IPS-15b (cell line): Measurements from ENCODE around the gene PDIA5.

Experiments used
- H3K27me3 ChIP-seq: one replicate; pipeline ENCODE4 v1.6.1; 2013; ENCODE audit warnings: low read length; ENCODE audit not compliant: control insufficient read depth, insufficient read depth
- H3K36me3 ChIP-seq: one replicate; pipeline ENCODE4 v1.6.1; 2013; ENCODE audit warnings: low read length; ENCODE audit not compliant: control insufficient read depth, insufficient read depth
- H3K4me1 ChIP-seq: one replicate; pipeline ENCODE4 v1.6.1; 2013; ENCODE audit warnings: mild to moderate bottlenecking, low read length; ENCODE audit not compliant: control insufficient read depth, insufficient read depth
- H3K4me3 ChIP-seq: one replicate; pipeline ENCODE4 v1.5.1; 2013; ENCODE audit warnings: low read depth, low read length
- H3K9ac ChIP-seq: one replicate; pipeline ENCODE4 v1.6.1; 2013; ENCODE audit warnings: low read depth, mild to moderate bottlenecking, low read length
- H3K9me3 ChIP-seq: one replicate; pipeline ENCODE4 v1.6.1; 2013; ENCODE audit warnings: mild to moderate bottlenecking, low read length; ENCODE audit not compliant: control insufficient read depth, insufficient read depth

PDIA5 gene

GRCh38 chr3:123027292-123028232 lies 39.3 kb upstream of the PDIA5 start, which contains the start of gene SEMA5B:
SEMA5B (minus strand) TSS chr3:123027763; CDS start chr3:122961263, 66,500 bp downstream.
- Histone ChIP-seq H3K36me3 (no peaks in the 10 kb centered on the region), H3K4me1 (peaks cover 10% of the 10 kb centered on the region), H3K9me3 (no peaks in the 10 kb centered on the region), H3K4me3 (peak within 1 kb of the TSS; percentile 70), H3K27me3 (peaks cover 58% of the 10 kb centered on the region), H3K9ac (peak within 1 kb of the TSS; percentile 58)

- Histone ChIP-seq H3K27me3 (peaks cover 53% of the 10 kb centered on the region), H3K9me3 (no peaks in the 10 kb centered on the region), H3K4me3 (peak overlapping the region; percentile 70), H3K9ac (peak overlapping the region; percentile 17), H3K36me3 (no peaks in the 10 kb centered on the region), H3K4me1 (peaks cover 10% of the 10 kb centered on the region)
Measured at GRCh38 chr3:123028233-123028828, 38.5 kb upstream of the PDIA5 start.

- H3K4me3 ChIP-seq = no peak overlapping the region
- no peaks in the 10 kb centered on the region for H3K9me3 ChIP-seq
- peaks cover 4% of the 10 kb centered on the region for H3K4me1 ChIP-seq
- H3K27me3 ChIP-seq = peaks cover 30% of the 10 kb centered on the region
- H3K9ac ChIP-seq = no peak overlapping the region
- H3K36me3 ChIP-seq = no peaks in the 10 kb centered on the region
Measured at GRCh38 chr3:123031051-123031450, 35.8 kb upstream of the PDIA5 start.

- Histone ChIP-seq H3K4me3 (no peak overlapping the region), H3K27me3 (peaks cover 30% of the 10 kb centered on the region), H3K36me3 (no peaks in the 10 kb centered on the region), H3K9me3 (no peaks in the 10 kb centered on the region), H3K9ac (no peak overlapping the region), H3K4me1 (peaks cover 4% of the 10 kb centered on the region)
Measured at GRCh38 chr3:123032057-123032456, 34.8 kb upstream of the PDIA5 start.

- Histone ChIP-seq H3K9ac (no peak overlapping the region), H3K36me3 (no peaks in the 10 kb centered on the region), H3K9me3 (no peaks in the 10 kb centered on the region), H3K4me3 (no peak overlapping the region), H3K27me3 (peaks cover 22% of the 10 kb centered on the region), H3K4me1 (no peaks in the 10 kb centered on the region)
Measured at GRCh38 chr3:123034120-123034519, 32.7 kb upstream of the PDIA5 start.

- Histone ChIP-seq H3K27me3 (peaks cover 13% of the 10 kb centered on the region), H3K36me3 (no peaks in the 10 kb centered on the region), H3K9me3 (no peaks in the 10 kb centered on the region), H3K9ac (no peak overlapping the region), H3K4me3 (no peak overlapping the region), H3K4me1 (no peaks in the 10 kb centered on the region)
Measured at GRCh38 chr3:123034996-123035395, 31.8 kb upstream of the PDIA5 start.

GRCh38 chr3:123036352-123037014 lies 30.3 kb upstream of the PDIA5 start:
- Histone ChIP-seq H3K36me3 (no peaks in the 10 kb centered on the region), H3K9ac (no peak overlapping the region), H3K27me3 (peaks cover 2% of the 10 kb centered on the region), H3K4me1 (no peaks in the 10 kb centered on the region), H3K4me3 (no peak overlapping the region), H3K9me3 (no peaks in the 10 kb centered on the region)

GRCh38 chr3:123037015-123037375 lies 29.8 kb upstream of the PDIA5 start:
- H3K9ac ChIP-seq = no peak overlapping the region
- no peaks in the 10 kb centered on the region for H3K36me3 ChIP-seq
- no peaks in the 10 kb centered on the region for H3K4me1 ChIP-seq
- H3K4me3 ChIP-seq = no peak overlapping the region
- no peaks in the 10 kb centered on the region for H3K9me3 ChIP-seq
- no peaks in the 10 kb centered on the region for H3K27me3 ChIP-seq

GRCh38 chr3:123038751-123039150 lies 28.1 kb upstream of the PDIA5 start:
- H3K36me3 ChIP-seq = no peaks in the 10 kb centered on the region
- H3K4me3 ChIP-seq = no peak overlapping the region
- no peaks in the 10 kb centered on the region for H3K9me3 ChIP-seq
- no peak overlapping the region for H3K9ac ChIP-seq
- H3K4me1 ChIP-seq = no peaks in the 10 kb centered on the region
- no peaks in the 10 kb centered on the region for H3K27me3 ChIP-seq

GRCh38 chr3:123039178-123039577 lies 27.6 kb upstream of the PDIA5 start:
- no peaks in the 10 kb centered on the region for H3K4me1 ChIP-seq
- H3K4me3 ChIP-seq = no peak overlapping the region
- H3K9ac ChIP-seq = no peak overlapping the region
- H3K27me3 ChIP-seq = no peaks in the 10 kb centered on the region
- no peaks in the 10 kb centered on the region for H3K9me3 ChIP-seq
- no peaks in the 10 kb centered on the region for H3K36me3 ChIP-seq

GRCh38 chr3:123042413-123042812 lies 24.4 kb upstream of the PDIA5 start:
- Histone ChIP-seq H3K9me3 (no peaks in the 10 kb centered on the region), H3K4me3 (no peak overlapping the region), H3K9ac (no peak overlapping the region), H3K27me3 (peaks cover 2% of the 10 kb centered on the region), H3K36me3 (no peaks in the 10 kb centered on the region), H3K4me1 (peaks cover 4% of the 10 kb centered on the region)
